Smooth muscle cell (in vitro differentiated cells): ENCODE measurements around the gene SNX11. TPM values are rescaled to one million over a fixed set of nuclear protein-coding genes. Genes with fewer than 3 reads are reported as not detected.

Source experiments
- DNase-seq: peaks from one replicate; lab custom pipeline; 2025; ENCODE audit not compliant: unreplicated experiment; lab: John Stamatoyannopoulos, UW
- H2AFZ ChIP-seq: fragments of 200-600 bp; sonication (generic); 2 replicates; pipeline ENCODE4 v1.6.0; 2016; ENCODE audit warnings: antibody characterized with exemption, low read depth, mild to moderate bottlenecking
- H3F3A ChIP-seq: fragments of 200-600 bp; sonication (generic); 2 replicates; pipeline ENCODE4 v1.6.0; 2017; ENCODE audit warnings: antibody characterized with exemption, low read depth
- H3K27ac ChIP-seq: fragments of 200-600 bp; sonication (generic); 2 replicates; pipeline ENCODE4 v1.5.1; 2016; ENCODE audit warnings: low read depth, mild to moderate bottlenecking
- H3K27me3 ChIP-seq: fragments of 200-600 bp; sonication (generic); 2 replicates; pipeline ENCODE4 v1.6.1; 2016; ENCODE audit warnings: low read depth, mild to moderate bottlenecking
- H3K36me3 ChIP-seq: fragments of 200-600 bp; sonication (generic); 2 replicates; pipeline ENCODE4 v1.5.1; 2016; ENCODE audit warnings: low read depth
- H3K4me1 ChIP-seq: fragments of 200-600 bp; sonication (generic); 2 replicates; pipeline ENCODE4 v1.5.1; 2016; ENCODE audit warnings: low read depth
- H3K4me2 ChIP-seq: fragments of 200-600 bp; sonication (generic); 2 replicates; pipeline ENCODE4 v1.6.0; 2016; ENCODE audit warnings: mild to moderate bottlenecking
- H3K4me3 ChIP-seq: fragments of 200-600 bp; sonication (generic); 2 replicates; pipeline ENCODE4 v1.5.1; 2016; ENCODE audit warnings: mild to moderate bottlenecking
- H3K79me2 ChIP-seq: fragments of 200-600 bp; sonication (generic); 2 replicates; pipeline ENCODE4 v1.6.0; 2016; ENCODE audit warnings: low read depth, mild to moderate bottlenecking
- H3K9ac ChIP-seq: fragments of 200-600 bp; sonication (generic); 2 replicates; pipeline ENCODE4 v1.6.0; 2016; ENCODE audit warnings: low read depth
- H3K9me3 ChIP-seq: fragments of 200-600 bp; sonication (generic); replicated peaks from 2 replicates; pipeline ENCODE4 v1.5.1; 2016; ENCODE audit warnings: low read depth
- H4K20me1 ChIP-seq: fragments of 200-600 bp; sonication (generic); 2 replicates; pipeline ENCODE4 v1.6.0; 2016; ENCODE audit warnings: low read depth
- CTCF ChIP-seq: fragments of 200-600 bp; sonication (generic); IDR thresholded peaks from 2 replicates; pipeline ENCODE4 v1.5.1; 2017; ENCODE audit warnings: borderline replicate concordance, mild to moderate bottlenecking, antibody characterized with exemption; ENCODE audit not compliant: insufficient read depth, poor library complexity, severe bottlenecking
- WGBS: methylation state at CpG from one replicate; pipeline ENCODE4 v1.1.7; 2016; ENCODE audit warnings: low lambda C conversion rate; 5-methylcytosine and 5-hydroxymethylcytosine counted together
- polyA plus RNA-seq: library from polyadenylated mRNA; unstranded; fragments of >200 nt; fragmentation: Nextera tagmentation; extraction: Ambion mirVana; gene quantifications from 2 replicates; pipeline ENCODE4 v1.2.1, GENCODE V29; 2016
- total RNA-seq: library from RNA; depleted of rRNA; stranded (reverse); fragments of >200 nt; gene quantifications from 2 replicates; pipeline ENCODE4 v1.2.3, GENCODE V29; 2014

The SNX11 gene
- total and polyA plus RNA-seq, 2 experiments from 2014 or later: 15.3 to 22.9 TPM

DNA sequence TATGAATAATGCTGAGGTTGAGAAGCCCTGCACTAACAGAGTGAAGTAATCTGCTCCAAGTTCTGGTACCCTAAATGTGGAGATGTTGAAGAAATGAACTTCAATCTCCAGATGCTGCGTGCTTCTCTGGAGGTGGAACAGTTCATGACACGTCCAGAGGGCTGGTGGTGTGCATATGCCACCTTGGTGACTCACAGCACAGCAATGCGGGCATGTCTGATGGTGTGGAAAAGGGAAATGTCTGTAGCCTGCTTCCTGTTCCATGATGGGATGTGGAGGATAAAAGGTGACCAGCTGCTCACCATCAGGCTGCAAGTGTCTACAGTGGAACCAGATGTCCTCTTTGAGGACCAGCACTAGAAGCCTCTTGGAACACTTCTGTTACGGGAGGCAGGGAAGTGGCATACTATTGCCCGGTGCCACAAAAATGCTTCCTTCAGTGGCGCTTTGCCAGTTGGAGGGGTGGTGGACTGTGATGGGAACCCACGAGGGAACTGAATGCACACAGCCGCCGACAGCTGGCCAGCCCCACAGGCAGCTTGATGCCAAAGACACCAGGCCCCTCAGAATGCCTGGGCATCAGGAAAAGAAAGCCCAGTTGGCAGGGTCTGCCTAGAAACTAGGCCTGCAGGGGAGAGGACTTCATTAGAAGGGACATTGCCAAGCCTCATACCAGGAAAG, 19.9 kb downstream of the SNX11 start:
- Histone ChIP-seq H3K4me3 (no peak overlapping the region), H4K20me1 (no peaks in the 10 kb centered on the region), H3K4me1 (peaks cover 27% of the 10 kb centered on the region), H3K36me3 (no peaks in the 10 kb centered on the region), H3K9me3 (no peaks in the 10 kb centered on the region), H3K27me3 (no peaks in the 10 kb centered on the region), H2AFZ (no peak overlapping the region), H3K4me2 (no peak overlapping the region), H3F3A (no peaks in the 10 kb centered on the region), H3K9ac (no peak overlapping the region), H3K27ac (no peak overlapping the region), H3K79me2 (no peaks in the 10 kb centered on the region)
- 90% methylated on average over 9 of the region's 9 CpGs for WGBS
- DNase-seq: no peak
- no peak for TF ChIP-seq CTCF

DNA sequence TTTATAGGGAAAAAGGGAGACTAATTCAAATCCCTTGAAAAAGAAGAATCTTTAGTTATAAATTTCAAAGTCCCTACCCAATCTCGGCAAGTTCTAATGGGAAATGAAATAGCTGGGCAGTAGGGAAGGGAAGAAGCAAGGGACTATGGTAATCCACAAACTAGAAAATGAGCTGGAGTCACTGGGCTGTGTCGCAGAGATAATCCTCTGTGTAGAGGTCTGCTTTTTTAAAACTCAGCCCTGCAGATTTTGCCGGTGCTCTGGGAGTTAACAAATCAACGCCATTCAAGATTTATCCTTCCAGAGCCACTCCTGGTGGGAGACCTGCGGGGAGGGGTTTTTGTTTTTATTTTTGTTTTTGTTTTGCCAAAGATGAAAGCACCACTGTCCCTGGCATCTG, 20.8 kb downstream of the SNX11 start:
- H4K20me1 ChIP-seq: no peaks in the 10 kb centered on the region
- H3F3A ChIP-seq: no peaks in the 10 kb centered on the region
- H3K27ac ChIP-seq: no peak overlapping the region
- H2AFZ ChIP-seq: no peak overlapping the region
- no peaks in the 10 kb centered on the region for H3K36me3 ChIP-seq
- H3K4me1 ChIP-seq: peaks cover 18% of the 10 kb centered on the region
- H3K79me2 ChIP-seq: no peaks in the 10 kb centered on the region
- no peak for DNase-seq
- H3K9ac ChIP-seq: no peak overlapping the region
- H3K4me2 ChIP-seq: no peak overlapping the region
- no peak for TF ChIP-seq CTCF
- peaks cover 3% of the 10 kb centered on the region for H3K27me3 ChIP-seq
- 33% methylated on average over 5 of the region's 5 CpGs for WGBS
- H3K4me3 ChIP-seq: no peak overlapping the region
- no peaks in the 10 kb centered on the region for H3K9me3 ChIP-seq

DNA sequence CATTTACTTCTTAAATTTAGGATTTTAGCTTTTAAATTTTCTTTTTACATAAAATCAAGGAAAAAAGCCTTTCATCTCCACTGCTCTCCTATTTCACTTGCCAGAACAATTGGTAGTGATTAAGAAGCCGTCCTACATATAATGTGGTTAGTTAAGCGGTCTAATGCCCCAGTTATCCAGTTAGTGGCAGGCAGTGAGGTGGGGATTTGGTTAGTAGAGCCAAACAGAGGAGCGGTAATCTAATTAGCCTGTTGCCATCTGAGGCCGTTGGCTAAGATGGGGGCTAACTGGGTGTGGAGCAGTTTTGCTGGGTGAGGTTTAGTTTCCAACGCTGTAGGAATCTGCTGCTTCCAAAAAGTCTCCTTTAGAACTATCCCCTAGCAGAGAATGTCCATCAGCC, 22.4 kb downstream of the SNX11 start:
- H3K27me3 ChIP-seq: peaks cover 5% of the 10 kb centered on the region
- no peaks in the 10 kb centered on the region for H3F3A ChIP-seq
- H3K9me3 ChIP-seq: no peaks in the 10 kb centered on the region
- no peak overlapping the region for H3K9ac ChIP-seq
- no peak for TF ChIP-seq CTCF
- 67% methylated on average over 5 of the region's 5 CpGs for WGBS
- H3K27ac ChIP-seq: no peak overlapping the region
- H2AFZ ChIP-seq: no peak overlapping the region
- no peak overlapping the region for H3K4me2 ChIP-seq
- peaks cover 16% of the 10 kb centered on the region for H3K4me1 ChIP-seq
- DNase-seq: no peak
- no peak overlapping the region for H3K4me3 ChIP-seq
- no peaks in the 10 kb centered on the region for H4K20me1 ChIP-seq
- H3K79me2 ChIP-seq: no peaks in the 10 kb centered on the region
- H3K36me3 ChIP-seq: no peaks in the 10 kb centered on the region

GRCh38 chr17:48131216-48131824, 23.8 kb downstream of the SNX11 start:
- DNase-seq: no peak
- WGBS: 42% methylated on average over 4 of the region's 4 CpGs
- peak; percentile 83 for TF ChIP-seq CTCF

More at GRCh38 chr17:48131216-48131824, 23.8 kb downstream of the SNX11 start:
- Histone ChIP-seq H2AFZ (no peak overlapping the region), H3K4me2 (no peak overlapping the region), H3K36me3 (no peaks in the 10 kb centered on the region), H3K9ac (no peak overlapping the region), H3K27me3 (peaks cover 5% of the 10 kb centered on the region), H3K27ac (no peak overlapping the region), H3K9me3 (no peaks in the 10 kb centered on the region), H3K4me3 (no peak overlapping the region), H3K79me2 (no peaks in the 10 kb centered on the region), H3K4me1 (peaks cover 16% of the 10 kb centered on the region), H3F3A (no peaks in the 10 kb centered on the region), H4K20me1 (no peaks in the 10 kb centered on the region)
